Mucosa of rectum (tissue), 2 donors: ENCODE results near the gene SPIRE1.

ENCODE experiments used
- H3K27ac ChIP-seq, 2 donors: one replicate each; pipeline ENCODE4 v1.7.0; 2013; ENCODE audit warnings: inconsistent platforms in 2 of 2, low read depth in 2 of 2, low read length in 2 of 2
- H3K27me3 ChIP-seq, 2 donors: one replicate each; pipeline ENCODE4 v1.7.0; 2013; ENCODE audit warnings: low read length in 2 of 2; ENCODE audit not compliant: control insufficient read depth in 2 of 2, insufficient read depth in 2 of 2
- H3K36me3 ChIP-seq, 2 donors: one replicate each; pipeline ENCODE4 v1.7.0; 2013; ENCODE audit warnings: low read length in 2 of 2; ENCODE audit not compliant: control insufficient read depth in 2 of 2, insufficient read depth in 2 of 2
- H3K4me1 ChIP-seq, 2 donors: one replicate each; pipeline ENCODE4 v1.7.0; 2013; ENCODE audit warnings: low read length in 2 of 2, mild to moderate bottlenecking in 1 of 2; ENCODE audit not compliant: control insufficient read depth in 2 of 2, insufficient read depth in 2 of 2
- H3K4me3 ChIP-seq, 2 donors: one replicate each; pipeline ENCODE4 v1.7.0; 2013; ENCODE audit warnings: low read length in 2 of 2
- H3K9ac ChIP-seq, 2 donors: one replicate each; pipeline ENCODE4 v1.7.0; 2013; ENCODE audit warnings: low read length in 2 of 2, low read depth in 1 of 2, mild to moderate bottlenecking in 1 of 2
- H3K9me3 ChIP-seq, 2 donors: one replicate each; pipeline ENCODE4 v1.7.0; 2013; ENCODE audit warnings: low read length in 2 of 2; ENCODE audit not compliant: control insufficient read depth in 2 of 2
- donor health status: healthy.
- donor health status: Normal muscosa, but diverticular disease.

Gene SPIRE1

GRCh38 chr18:12460874-12461273, 197.0 kb downstream of the SPIRE1 start:
- Histone ChIP-seq H3K36me3 (no peaks in the 10 kb centered on the region), H3K9me3 (no peaks in the 10 kb centered on the region), H3K4me1 (no peaks in the 10 kb centered on the region), H3K4me3 (no peak overlapping the region), H3K27me3 (no peaks in the 10 kb centered on the region), H3K9ac (no peak overlapping the region), H3K27ac (no peak overlapping the region)

- no peaks in the 10 kb centered on the region for H3K27me3 ChIP-seq
- H3K27ac ChIP-seq: no peak overlapping the region
- H3K9ac ChIP-seq: no peak overlapping the region
- no peak overlapping the region for H3K4me3 ChIP-seq
- no peaks in the 10 kb centered on the region for H3K4me1 ChIP-seq
- H3K36me3 ChIP-seq: no peaks in the 10 kb centered on the region
- H3K9me3 ChIP-seq: no peaks in the 10 kb centered on the region
Observed at GRCh38 chr18:12458771-12459170, 199.1 kb downstream of the SPIRE1 start.

GRCh38 chr18:12456441-12456840, 201.5 kb downstream of the SPIRE1 start:
- no peaks in the 10 kb centered on the region for H3K9me3 ChIP-seq
- H3K4me1 ChIP-seq: no peaks in the 10 kb centered on the region
- no peak overlapping the region for H3K27ac ChIP-seq
- H3K27me3 ChIP-seq: no peaks in the 10 kb centered on the region
- H3K36me3 ChIP-seq: no peaks in the 10 kb centered on the region
- no peak overlapping the region for H3K4me3 ChIP-seq
- no peak overlapping the region for H3K9ac ChIP-seq

- Histone ChIP-seq H3K4me3 (no peak overlapping the region), H3K9me3 (no peaks in the 10 kb centered on the region), H3K36me3 (no peaks in the 10 kb centered on the region), H3K27ac (no peak overlapping the region), H3K9ac (no peak overlapping the region), H3K27me3 (no peaks in the 10 kb centered on the region), H3K4me1 (no peaks in the 10 kb centered on the region)
Observed at GRCh38 chr18:12455496-12455895, 202.4 kb downstream of the SPIRE1 start.

- Histone ChIP-seq H3K4me3 (no peak overlapping the region), H3K9me3 (no peaks in the 10 kb centered on the region), H3K27me3 (no peaks in the 10 kb centered on the region), H3K9ac (no peak overlapping the region), H3K36me3 (peaks cover 0 to 2% of the 10 kb centered on the region in 2 donors), H3K27ac (no peak overlapping the region), H3K4me1 (no peaks in the 10 kb centered on the region)
Observed at GRCh38 chr18:12452784-12453183, 205.1 kb downstream of the SPIRE1 start.

- Histone ChIP-seq H3K9ac (no peak overlapping the region), H3K27me3 (no peaks in the 10 kb centered on the region), H3K4me3 (no peak overlapping the region), H3K27ac (no peak overlapping the region), H3K9me3 (no peaks in the 10 kb centered on the region), H3K4me1 (no peaks in the 10 kb centered on the region), H3K36me3 (peaks cover 0 to 2% of the 10 kb centered on the region in 2 donors)
Observed at GRCh38 chr18:12451428-12451827, 206.5 kb downstream of the SPIRE1 start.

- Histone ChIP-seq H3K36me3 (peaks cover 0 to 2% of the 10 kb centered on the region in 2 donors), H3K4me1 (no peaks in the 10 kb centered on the region), H3K9ac (no peak overlapping the region), H3K4me3 (no peak overlapping the region), H3K27ac (no peak overlapping the region), H3K9me3 (no peaks in the 10 kb centered on the region), H3K27me3 (no peaks in the 10 kb centered on the region)
Observed at GRCh38 chr18:12449051-12449785, 208.7 kb downstream of the SPIRE1 start.

GRCh38 chr18:12445554-12445953, 212.4 kb downstream of the SPIRE1 start:
- Histone ChIP-seq H3K27ac (no peak overlapping the region), H3K9ac (no peak overlapping the region), H3K9me3 (no peaks in the 10 kb centered on the region), H3K36me3 (peaks cover 0 to 2% of the 10 kb centered on the region in 2 donors), H3K27me3 (no peaks in the 10 kb centered on the region), H3K4me3 (no peak overlapping the region), H3K4me1 (no peaks in the 10 kb centered on the region)

GRCh38 chr18:12443551-12443950, 214.4 kb downstream of the SPIRE1 start:
- H3K36me3 ChIP-seq: no peaks in the 10 kb centered on the region
- no peaks in the 10 kb centered on the region for H3K4me1 ChIP-seq
- no peak overlapping the region for H3K27ac ChIP-seq

GRCh38 chr18:12442946-12443345, 215.0 kb downstream of the SPIRE1 start:
- no peak overlapping the region for H3K4me3 ChIP-seq
- no peak overlapping the region for H3K27ac ChIP-seq
- H3K4me1 ChIP-seq: no peaks in the 10 kb centered on the region
- no peaks in the 10 kb centered on the region for H3K9me3 ChIP-seq
- H3K27me3 ChIP-seq: no peaks in the 10 kb centered on the region
- H3K36me3 ChIP-seq: no peaks in the 10 kb centered on the region
- no peak overlapping the region for H3K9ac ChIP-seq

More at GRCh38 chr18:12443551-12443950, 214.4 kb downstream of the SPIRE1 start:
- no peaks in the 10 kb centered on the region for H3K9me3 ChIP-seq
- no peak overlapping the region for H3K9ac ChIP-seq
- H3K27me3 ChIP-seq: no peaks in the 10 kb centered on the region
- H3K4me3 ChIP-seq: no peak overlapping the region
